NCI-H128 (cell line): ENCODE data around the gene SLC9B2.
"Not testable (repeated sequence)": the region's sequence is repeated elsewhere in the genome, so short reads cannot be mapped to it uniquely, and the experiment has no call there.

Experiments
- DNase-seq: peaks from one replicate; lab custom pipeline; 2025; ENCODE audit not compliant: unreplicated experiment; lab: John Stamatoyannopoulos, UW

Gene SLC9B2

DNA sequence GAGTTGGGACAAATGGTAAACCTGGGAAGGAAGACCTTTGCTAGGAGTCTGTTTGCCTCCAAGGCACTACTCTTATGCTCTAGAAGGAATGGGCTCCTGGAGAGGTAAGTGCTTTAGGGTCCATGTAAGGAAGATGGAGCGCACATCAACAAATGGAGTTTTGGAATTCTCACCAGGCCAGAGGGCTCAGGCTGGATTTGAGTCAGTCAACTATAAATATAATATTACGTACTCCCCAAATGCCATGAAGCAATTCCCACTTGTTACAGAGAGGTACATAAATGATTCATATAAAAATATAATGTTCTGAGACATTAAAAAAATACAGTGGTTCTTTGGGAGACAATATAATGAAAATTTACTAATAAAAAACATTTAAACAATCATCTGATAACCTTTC is 55.4 kb downstream of the SLC9B2 start:
- DNase-seq = no peak

DNA sequence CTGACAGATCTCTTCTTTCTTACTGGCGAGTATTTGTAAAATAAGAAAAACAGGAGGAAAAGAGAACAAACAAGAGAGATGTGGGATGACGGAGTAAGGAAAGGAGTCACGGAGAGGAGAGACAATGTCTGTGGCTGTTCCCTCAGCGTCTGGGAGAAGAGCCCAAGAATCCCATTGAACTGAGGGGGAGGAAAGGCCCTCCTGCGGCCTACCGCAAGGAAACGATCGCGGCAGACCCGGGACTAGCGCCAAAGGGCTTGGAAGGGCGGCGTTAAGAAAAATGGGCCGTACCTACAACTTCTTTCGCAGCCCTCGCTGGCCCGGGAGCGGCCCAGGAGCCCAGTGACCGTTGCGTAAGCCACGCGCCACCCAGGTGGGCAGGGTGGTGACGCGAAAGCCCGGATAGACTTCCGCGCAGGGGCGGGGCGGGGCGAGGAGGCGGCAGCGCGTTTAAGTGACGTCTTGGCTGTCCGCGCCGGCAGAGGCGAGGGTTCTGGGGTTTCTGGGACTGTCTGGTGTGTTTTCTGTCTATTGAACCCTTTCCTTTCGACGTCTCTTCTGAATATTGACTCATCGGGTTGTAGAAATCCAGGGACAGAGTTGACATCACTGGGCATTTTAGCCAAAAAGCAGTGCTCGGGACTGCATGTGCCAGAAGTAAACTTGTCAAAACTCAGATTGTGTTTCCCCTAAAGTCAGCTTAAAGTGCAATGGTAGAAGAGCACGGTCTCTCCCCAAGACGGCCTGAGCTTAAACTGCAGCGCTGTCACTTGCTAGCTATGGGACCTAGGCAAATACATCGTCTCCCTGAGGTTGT is 57.0 kb downstream of the SLC9B2 start, which contains the start of gene SLC9B1:
TSS of gene SLC9B1 (minus strand) at position 398 of the 817 bp plus-strand sequence. CDS start 27,994 bp downstream, outside the sequence.
- DNase-seq = peak; percentile 36

DNA sequence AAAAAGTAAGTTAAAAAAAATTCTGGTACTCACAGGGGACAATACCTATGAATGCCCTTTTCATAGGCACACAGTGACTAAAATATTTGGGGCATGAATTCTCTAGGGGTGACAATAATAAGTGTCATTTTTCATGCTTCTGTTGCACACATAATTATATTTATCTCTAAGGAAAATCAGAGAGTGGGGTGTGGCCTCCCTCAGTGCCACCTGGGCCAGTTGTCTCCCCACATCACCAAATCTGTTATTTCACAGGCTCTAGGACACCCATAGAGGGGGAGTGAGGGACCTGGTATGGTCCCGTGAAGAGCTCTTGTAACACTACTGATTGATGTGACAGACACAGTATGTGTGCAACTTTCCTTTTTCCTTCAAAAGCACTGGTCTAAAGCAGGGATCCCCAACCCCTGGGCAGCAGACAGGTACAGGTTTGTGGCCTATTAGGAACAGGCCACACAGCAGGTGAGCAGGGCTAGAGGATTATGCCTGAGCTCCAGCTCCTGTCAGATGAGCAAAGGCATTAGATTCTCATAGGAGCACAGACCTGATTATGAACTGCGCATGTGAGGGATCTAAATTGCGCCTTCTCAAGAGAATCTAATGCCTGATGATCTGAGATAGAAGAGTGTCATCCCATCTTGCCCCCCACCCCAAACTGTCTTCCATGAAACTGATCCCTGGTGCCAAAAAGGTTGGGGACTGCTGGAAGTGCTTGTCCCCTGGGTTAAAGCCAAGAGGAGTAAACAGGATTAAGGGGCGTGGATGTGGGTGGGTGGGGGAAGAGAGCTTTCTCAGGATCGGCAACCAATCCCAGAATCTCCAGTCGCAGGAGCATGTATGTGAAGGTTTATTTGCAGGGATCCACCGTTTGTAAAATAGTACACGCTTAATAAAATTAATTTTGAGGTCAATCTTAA is 57.9 kb downstream of the SLC9B2 start:
- no peak for DNase-seq

DNA sequence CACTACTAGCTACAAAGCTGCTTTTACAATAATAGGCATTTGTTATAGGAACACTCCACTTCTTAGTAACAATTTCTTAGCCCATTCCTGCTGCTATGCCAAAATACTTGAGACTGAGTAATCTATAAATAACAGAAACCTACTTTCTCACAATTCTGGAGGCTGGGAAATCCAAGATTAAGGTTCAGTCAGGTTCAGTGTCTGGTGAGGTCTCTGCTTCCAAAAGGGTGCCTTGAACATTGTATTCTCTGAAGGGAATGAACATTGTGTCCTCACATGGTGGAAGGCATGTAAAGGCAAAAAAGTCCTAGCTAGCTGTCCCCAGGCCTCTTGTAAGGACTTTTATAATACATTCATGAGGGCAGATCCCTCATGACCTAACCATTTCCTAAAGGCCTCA is 64.0 kb downstream of the SLC9B2 start:
- no peak for DNase-seq

DNA sequence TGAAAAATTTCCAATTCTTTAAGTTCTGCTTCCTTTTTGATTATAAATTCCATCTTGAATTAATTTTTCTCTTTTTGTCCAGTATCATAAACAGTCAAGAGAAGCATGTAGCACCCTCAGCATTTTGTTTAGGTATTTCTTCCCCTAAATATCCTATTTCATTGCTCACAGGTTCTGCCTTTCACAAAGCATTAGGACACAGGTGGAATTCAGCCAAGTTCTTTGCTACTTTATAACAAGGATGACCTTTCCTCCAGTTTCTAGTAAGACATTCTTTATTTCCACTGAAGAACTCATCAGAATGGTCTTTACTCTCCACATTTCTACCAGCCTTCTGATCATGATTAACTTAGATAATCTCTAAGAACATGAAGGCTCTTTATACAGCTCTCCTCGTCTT is 64.5 kb downstream of the SLC9B2 start:
- DNase-seq = no peak

DNA sequence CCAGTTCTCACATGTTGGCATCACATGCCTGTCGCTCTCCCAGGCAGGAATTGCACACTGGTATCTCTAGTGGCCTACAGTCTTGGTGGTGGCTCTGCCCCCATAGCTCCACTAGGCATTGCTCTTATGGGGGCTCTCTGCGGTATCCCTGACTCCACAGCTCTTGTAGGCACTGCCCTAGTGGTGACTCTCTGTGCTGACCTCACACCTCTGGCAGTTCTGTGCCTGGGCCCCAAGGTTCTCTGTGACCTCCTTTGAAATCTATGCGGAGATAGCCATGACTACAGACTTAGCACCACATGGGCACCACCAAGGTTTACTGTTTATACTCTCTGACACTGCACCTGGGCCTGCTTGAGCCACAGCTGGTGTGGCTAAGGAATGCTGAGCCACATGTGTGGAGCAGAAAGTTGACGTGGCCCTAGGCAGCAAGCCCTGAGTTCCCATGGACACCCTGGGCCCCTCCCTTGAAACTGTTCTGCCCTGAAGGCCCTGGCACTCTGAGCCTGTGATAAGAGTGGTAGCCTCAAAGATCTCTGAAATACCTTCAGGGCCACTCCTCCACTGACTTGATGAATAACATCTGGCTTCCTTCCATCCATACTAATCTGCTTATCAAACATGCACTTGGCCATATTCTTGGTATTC is 65.1 kb downstream of the SLC9B2 start:
- DNase-seq = no peak

DNA sequence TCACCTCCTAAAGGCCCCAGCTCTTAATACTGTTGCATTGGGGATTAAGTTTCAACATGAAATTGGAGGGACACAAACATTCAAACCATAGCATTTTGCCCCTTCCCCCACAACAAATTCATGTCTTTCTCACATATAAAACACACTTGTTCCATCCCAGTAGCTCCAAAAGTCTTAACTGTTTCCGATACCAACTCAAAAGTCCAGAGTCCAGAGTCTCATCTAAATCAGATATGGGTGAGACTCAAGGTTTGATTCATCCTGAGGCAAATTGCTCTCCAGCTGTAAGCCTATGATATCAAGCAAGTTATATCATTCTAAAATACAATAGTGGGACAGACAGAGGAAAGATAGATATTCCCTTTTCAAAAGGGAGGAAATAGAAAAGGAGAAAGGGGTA is 65.8 kb downstream of the SLC9B2 start:
- no peak for DNase-seq

DNA sequence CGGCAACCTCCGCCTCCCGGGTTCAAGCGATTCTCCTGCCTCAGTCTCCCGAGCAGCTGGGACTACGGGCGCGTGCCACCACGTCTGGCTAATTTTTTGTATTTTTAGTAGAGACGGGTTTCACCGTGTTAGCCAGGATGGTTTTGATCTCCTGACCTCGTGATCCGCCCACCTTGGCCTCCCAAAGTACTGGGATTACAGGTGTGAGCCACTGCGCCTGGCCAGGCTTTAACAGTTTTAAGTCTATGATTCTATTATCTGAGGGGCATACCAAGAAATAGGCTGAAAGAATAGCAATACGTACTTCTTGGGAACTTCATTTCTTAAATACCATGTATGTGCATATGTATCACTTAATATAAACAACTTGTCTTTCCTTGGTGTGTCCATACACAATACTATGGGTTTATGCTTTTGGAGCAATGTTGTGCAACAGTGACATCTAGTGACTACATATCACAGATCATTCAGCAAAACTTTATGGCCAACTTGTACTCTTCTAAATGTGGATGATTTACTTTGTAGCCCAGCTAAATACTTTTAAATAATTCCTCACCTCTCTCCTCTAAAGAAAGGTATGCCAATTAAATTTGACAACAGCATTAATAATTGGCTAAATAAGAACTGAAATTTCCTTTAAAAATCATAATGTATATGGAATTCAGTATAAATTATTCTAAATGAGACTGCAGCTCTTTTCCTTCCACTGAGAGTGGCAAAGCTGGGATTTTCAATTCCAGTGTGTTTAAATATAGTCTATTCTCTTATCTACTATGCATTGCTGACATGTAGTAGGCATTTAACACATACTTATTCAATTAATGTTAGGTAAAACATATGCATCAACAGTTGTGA is 67.5 kb downstream of the SLC9B2 start:
- DNase-seq = peak; percentile 15

DNA sequence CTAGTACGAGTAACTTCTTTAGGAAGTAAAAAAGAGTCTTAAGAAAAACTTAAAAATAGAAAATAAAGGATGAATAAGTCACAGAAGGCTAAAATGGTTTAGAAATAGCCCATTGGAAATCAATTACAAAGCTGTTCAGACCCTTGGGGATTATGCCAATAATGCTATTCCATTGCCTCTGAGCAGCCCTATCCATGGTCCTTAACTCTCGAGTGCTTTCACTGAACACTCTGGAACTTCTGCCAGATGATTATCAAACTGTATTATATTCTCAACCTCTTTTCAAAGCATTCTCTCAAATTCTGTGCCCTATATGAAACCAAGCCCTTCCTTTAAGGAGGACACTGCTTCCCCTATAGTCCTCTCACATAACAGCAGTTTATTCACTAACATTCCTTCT is 74.0 kb downstream of the SLC9B2 start:
- no peak for DNase-seq

DNA sequence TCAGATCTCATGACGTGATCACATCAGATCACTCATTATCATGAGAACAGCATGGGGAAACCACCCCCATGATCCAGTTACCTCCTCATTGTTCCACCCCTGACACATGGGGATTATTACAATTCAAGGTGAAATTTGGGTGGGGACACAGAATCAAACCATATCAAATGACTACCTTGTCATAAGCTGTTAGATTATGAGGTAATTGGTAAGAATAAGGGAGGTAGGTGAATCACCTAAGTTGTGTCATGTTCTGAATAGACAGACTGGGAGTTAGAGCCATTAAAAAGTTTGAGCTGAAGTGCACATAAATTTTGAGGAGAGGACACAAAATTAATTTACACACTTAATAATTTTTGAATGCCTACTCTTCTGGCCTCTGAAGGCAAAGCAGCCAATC is 81.8 kb downstream of the SLC9B2 start:
- no peak for DNase-seq

DNA sequence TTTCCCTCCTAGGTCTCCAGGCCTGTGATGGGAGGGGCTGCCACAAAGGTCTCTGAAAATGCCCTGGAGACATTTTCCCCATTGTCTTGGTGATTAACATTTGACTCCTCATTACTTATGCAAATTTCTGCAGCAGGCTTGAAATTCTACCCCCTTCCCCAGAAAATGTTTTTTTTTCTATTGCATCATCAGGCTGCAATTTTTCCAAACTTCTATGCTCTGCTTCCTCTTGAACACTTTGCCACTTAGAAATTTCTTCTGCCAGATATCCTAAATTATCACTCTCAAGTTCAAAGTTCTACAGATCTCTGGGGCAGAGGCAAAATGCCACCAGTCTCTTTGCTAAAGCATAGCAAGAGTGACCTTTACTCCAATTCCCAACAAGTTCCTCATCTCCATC is 82.6 kb downstream of the SLC9B2 start:
- DNase-seq = not testable (repeated sequence)

DNA sequence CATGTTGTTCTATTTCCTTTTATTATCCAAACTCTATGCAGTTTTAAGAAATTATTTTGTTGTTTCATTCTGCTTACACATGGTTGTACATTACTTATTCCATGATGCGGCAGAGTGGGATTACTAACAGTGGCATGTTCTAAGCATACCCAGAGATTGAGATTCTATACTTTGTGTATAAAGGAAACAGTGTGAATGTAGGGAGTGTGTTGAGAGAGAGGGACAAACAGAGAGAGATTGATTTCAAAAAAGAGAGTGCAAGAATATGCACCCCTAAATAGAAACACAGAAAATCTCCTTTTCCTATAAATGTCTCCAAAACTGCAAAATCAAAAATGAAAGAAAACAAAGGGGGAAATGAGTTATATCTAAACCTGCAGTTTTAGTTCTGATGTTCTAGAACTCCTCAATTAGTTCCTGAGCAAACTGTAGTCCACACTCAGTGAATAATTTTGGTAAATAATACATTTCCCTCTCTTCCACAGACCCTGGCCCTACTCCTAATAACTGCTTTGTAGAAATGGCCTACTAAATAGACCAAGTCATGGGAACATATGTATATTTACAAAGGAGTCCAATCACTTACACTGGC is 88.0 kb downstream of the SLC9B2 start:
- no peak for DNase-seq

DNA sequence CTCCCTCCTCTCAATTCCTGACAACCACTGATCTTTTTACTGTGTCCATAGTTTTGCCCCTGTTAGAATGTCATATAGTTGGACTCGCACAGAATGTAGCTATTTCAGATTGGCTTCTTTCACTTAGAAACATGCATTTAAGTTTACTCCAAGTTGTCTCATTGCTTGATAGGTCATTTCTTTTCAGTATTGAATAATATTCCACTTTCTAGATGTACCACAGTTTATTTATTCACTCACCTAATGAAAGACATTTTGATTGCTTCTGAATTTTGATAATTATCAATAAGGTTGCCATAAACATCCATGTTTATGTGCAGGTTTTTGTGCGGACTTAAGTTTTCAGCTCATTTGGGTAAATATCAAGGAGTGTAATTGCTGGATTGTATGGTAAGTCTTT is 95.6 kb downstream of the SLC9B2 start:
- no peak for DNase-seq
